Measurements from ENCODE around the gene MPL. TPM values are rescaled to one million over a fixed set of nuclear protein-coding genes. Genes with fewer than 3 reads are reported as not detected.

MPL gene
- total and polyA plus RNA-seq, 2 experiments from 2014 or later = not detected

DNA sequence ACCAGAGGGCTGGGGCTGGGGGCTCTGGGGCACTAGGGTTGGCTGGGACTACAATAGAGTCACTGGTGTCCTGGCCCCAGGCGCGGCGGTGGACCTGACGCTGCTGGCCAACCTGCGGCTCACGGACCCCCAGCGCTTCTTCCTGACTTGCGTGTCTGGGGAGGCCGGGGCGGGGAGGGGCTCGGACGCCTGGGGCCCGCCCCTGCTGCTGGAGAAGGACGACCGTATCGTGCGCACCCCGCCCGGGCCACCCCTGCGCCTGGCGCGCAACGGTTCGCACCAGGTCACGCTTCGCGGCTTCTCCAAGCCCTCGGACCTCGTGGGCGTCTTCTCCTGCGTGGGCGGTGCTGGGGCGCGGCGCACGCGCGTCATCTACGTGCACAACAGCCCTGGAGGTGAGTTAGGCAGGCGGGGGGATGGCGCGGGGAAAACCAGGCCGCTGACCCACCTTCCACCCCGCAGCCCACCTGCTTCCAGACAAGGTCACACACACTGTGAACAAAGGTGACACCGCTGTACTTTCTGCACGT lies 32.8 kb upstream of the MPL start:
- WGBS, 2 experiments (ENCODE audit: low coverage in 1 of 2, low lambda C conversion rate in 2 of 2, missing lambda C conversion rate in 2 of 2) = 93% methylated on average over 19 to 41 of the region's 46 CpGs
- Histone ChIP-seq H2AFZ (no peak overlapping the region), H3K79me2 (ENCODE audit: insufficient read depth) (no peaks in the 10 kb centered on the region), H3K4me3 (no peak overlapping the region), H3K36me3 (ENCODE audit: low read depth) (no peaks in the 10 kb centered on the region), H3K4me2 (ENCODE audit: unreplicated experiment) (no peak overlapping the region), H3K9me3 (ENCODE audit: low read depth) (no peaks in the 10 kb centered on the region), H3K4me1 (ENCODE audit: insufficient read depth) (peaks cover 6% of the 10 kb centered on the region), H3K9ac (no peak overlapping the region), H3K27ac (no peak overlapping the region), H3K27me3 (replicated peaks; ENCODE audit: insufficient read depth) (no peaks in the 10 kb centered on the region; the same call in 1 of the 2 replicates), H3K9me2 (ENCODE audit: insufficient read depth) (no peaks in the 10 kb centered on the region), H4K20me1 (ENCODE audit: insufficient read depth) (no peaks in the 10 kb centered on the region), H3F3A (ENCODE audit: insufficient read depth) (peaks cover 8% of the 10 kb centered on the region; the same call in 1 of the 2 replicates)
- DNase-seq = no peak
- in situ Hi-C loops (cut with MboI) = no loop called here
- TF ChIP-seq EZH2 (IDR thresholded peaks at IDR 0.05; ENCODE audit: insufficient read depth, poor library complexity, severe bottlenecking) (no peak), EZH2phosphoT487 (IDR thresholded peaks at IDR 0.05; ENCODE audit: insufficient read depth, low read depth) (no peak)

DNA sequence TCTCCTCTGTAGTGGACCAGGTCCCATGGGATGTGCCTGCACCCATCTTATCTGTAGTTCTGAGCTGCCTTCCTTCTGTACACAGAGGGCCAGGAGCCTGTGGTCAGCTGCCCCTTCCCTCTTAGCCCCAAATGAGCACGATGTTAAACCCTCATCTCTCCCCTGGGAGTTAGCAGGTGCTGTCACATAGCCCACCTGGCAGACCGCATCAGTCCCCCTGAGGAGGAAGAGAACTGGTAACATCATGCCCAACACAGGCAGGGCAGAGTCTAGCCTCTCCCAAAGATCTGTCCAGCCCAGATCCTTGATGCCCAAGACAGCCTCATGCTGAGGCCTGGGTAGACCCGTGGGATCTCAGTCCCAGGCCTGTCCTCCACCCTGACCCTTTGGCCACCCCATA lies 32.2 kb upstream of the MPL start:
- Histone ChIP-seq H3F3A (ENCODE audit: insufficient read depth) (peaks cover 8% of the 10 kb centered on the region; the same call in 1 of the 2 replicates), H3K79me2 (ENCODE audit: insufficient read depth) (no peaks in the 10 kb centered on the region), H3K9me3 (ENCODE audit: low read depth) (no peaks in the 10 kb centered on the region), H3K27me3 (replicated peaks; ENCODE audit: insufficient read depth) (no peaks in the 10 kb centered on the region; the same call in 1 of the 2 replicates), H4K20me1 (ENCODE audit: insufficient read depth) (no peaks in the 10 kb centered on the region), H3K9me2 (ENCODE audit: insufficient read depth) (no peaks in the 10 kb centered on the region), H3K9ac (no peak overlapping the region), H3K36me3 (ENCODE audit: low read depth) (no peaks in the 10 kb centered on the region), H3K4me3 (no peak overlapping the region), H3K4me1 (ENCODE audit: insufficient read depth) (peaks cover 6% of the 10 kb centered on the region), H3K4me2 (ENCODE audit: unreplicated experiment) (no peak overlapping the region), H2AFZ (no peak overlapping the region), H3K27ac (no peak overlapping the region)
- TF ChIP-seq EZH2phosphoT487 (IDR thresholded peaks at IDR 0.05; ENCODE audit: insufficient read depth, low read depth) = no peak
- TF ChIP-seq EZH2 (IDR thresholded peaks at IDR 0.05; ENCODE audit: insufficient read depth, poor library complexity, severe bottlenecking) = no peak
- no peak for DNase-seq
- 51 to 73% methylated on average over 3 of the region's 3 CpGs for WGBS, 2 experiments (ENCODE audit: low coverage in 1 of 2, low lambda C conversion rate in 2 of 2, missing lambda C conversion rate in 2 of 2)
- in situ Hi-C loops (cut with MboI) = no loop called here

DNA sequence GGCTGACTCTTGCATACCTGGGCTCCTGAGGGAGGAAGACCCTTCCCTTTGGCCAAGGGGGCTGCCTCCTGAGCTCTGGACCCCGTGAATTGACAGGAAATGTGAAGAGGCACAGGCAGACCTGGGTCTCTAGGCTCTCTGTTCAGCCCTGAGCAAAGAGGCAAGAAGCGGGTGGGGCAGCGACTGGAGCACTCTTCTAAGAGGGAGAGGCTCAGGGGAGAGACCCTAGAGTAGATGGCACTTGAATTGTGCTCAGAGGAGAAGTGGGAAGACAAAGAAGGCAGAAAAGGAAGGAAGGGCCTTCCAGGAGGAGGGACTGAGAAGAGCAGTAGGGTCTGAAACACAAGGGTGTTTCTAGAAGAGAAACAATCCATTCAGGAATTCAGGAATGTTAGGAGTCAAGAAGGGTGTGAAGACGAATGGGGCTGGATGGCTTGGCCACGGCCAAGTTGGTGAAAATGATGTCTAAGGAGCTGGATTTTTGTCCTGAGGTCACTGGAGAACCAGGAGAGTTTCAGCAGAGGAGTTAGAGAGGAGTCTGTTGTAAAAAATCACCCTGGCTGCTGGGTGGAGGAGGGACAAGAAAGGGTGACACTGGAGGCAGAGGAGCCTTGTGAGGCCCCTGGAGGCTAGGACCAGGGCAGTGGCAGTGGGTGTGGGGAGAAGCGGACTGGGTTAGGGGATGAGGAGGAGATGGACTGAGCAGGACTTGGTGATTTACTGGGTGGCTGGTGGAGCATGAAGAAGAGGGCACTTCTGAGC lies 31.5 kb upstream of the MPL start:
- Histone ChIP-seq H3K36me3 (ENCODE audit: low read depth) (no peaks in the 10 kb centered on the region), H3K9ac (no peak overlapping the region), H3K4me3 (no peak overlapping the region), H3K79me2 (ENCODE audit: insufficient read depth) (no peaks in the 10 kb centered on the region), H3K4me2 (ENCODE audit: unreplicated experiment) (no peak overlapping the region), H3K27me3 (replicated peaks; ENCODE audit: insufficient read depth) (no peaks in the 10 kb centered on the region; the same call in none of the 2 replicates), H3K4me1 (ENCODE audit: insufficient read depth) (peaks cover 6% of the 10 kb centered on the region), H3K27ac (no peak overlapping the region), H3K9me2 (ENCODE audit: insufficient read depth) (no peaks in the 10 kb centered on the region), H3K9me3 (ENCODE audit: low read depth) (no peaks in the 10 kb centered on the region), H3F3A (ENCODE audit: insufficient read depth) (peaks cover 8% of the 10 kb centered on the region; the same call in 1 of the 2 replicates), H2AFZ (no peak overlapping the region), H4K20me1 (ENCODE audit: insufficient read depth) (no peaks in the 10 kb centered on the region)
- TF ChIP-seq EZH2 (IDR thresholded peaks at IDR 0.05; ENCODE audit: insufficient read depth, poor library complexity, severe bottlenecking) (no peak), EZH2phosphoT487 (IDR thresholded peaks at IDR 0.05; ENCODE audit: insufficient read depth, low read depth) (no peak)
- in situ Hi-C loops (cut with MboI) = no loop called here
- 65 to 66% methylated on average over 6 of the region's 6 CpGs for WGBS, 2 experiments (ENCODE audit: low coverage in 1 of 2, low lambda C conversion rate in 2 of 2, missing lambda C conversion rate in 2 of 2)
- no peak for DNase-seq

DNA sequence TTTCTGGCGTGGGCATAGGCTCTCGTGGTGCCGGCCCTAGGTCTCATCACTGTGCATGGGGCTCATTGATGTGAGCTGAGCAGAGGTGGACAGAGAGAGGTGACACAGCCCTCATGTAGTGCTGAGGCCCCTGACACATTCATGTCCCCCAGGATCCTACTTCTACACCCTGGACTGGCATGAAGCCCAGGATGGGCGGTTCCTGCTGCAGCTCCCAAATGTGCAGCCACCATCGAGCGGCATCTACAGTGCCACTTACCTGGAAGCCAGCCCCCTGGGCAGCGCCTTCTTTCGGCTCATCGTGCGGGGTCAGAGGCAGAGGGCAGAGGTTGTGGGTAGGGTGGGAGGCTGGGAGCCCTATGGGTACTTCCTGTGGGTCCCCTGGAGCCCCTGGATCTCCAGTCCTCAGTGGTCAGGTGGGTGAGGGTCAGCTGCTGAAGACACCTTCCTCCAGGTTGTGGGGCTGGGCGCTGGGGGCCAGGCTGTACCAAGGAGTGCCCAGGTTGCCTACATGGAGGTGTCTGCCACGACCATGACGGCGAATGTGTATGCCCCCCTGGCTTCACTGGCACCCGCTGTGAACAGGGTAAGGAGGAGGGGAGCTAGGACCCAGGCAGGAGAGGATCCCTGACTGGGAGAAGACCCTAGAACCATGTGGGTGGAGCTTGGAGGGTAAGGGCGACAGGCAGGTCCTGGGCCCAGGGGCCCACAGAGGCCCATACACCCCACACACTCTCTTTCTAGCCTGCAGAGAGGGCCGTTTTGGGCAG lies 30.7 kb upstream of the MPL start:
- Histone ChIP-seq H3K9me2 (ENCODE audit: insufficient read depth) (no peaks in the 10 kb centered on the region), H3K4me1 (ENCODE audit: insufficient read depth) (peaks cover 6% of the 10 kb centered on the region), H3K27me3 (replicated peaks; ENCODE audit: insufficient read depth) (no peaks in the 10 kb centered on the region; the same call in none of the 2 replicates), H3K27ac (no peak overlapping the region), H3K4me3 (no peak overlapping the region), H4K20me1 (ENCODE audit: insufficient read depth) (no peaks in the 10 kb centered on the region), H3F3A (ENCODE audit: insufficient read depth) (peaks cover 8% of the 10 kb centered on the region; the same call in 1 of the 2 replicates), H3K79me2 (ENCODE audit: insufficient read depth) (no peaks in the 10 kb centered on the region), H3K9me3 (ENCODE audit: low read depth) (no peaks in the 10 kb centered on the region), H3K4me2 (ENCODE audit: unreplicated experiment) (no peak overlapping the region), H2AFZ (no peak overlapping the region), H3K36me3 (ENCODE audit: low read depth) (no peaks in the 10 kb centered on the region), H3K9ac (no peak overlapping the region)
- no peak for DNase-seq
- in situ Hi-C loops (cut with MboI) = no loop called here
- 76 to 81% methylated on average over 17 of the region's 17 CpGs for WGBS, 2 experiments (ENCODE audit: low coverage in 1 of 2, low lambda C conversion rate in 2 of 2, missing lambda C conversion rate in 2 of 2)
- TF ChIP-seq EZH2 (IDR thresholded peaks at IDR 0.05; ENCODE audit: insufficient read depth, poor library complexity, severe bottlenecking) = no peak
- TF ChIP-seq EZH2phosphoT487 (IDR thresholded peaks at IDR 0.05; ENCODE audit: insufficient read depth, low read depth) = no peak

Data from GM23248 (cell line).